Gastrocnemius medialis (tissue), 4 donors: ENCODE results near the gene VSX2.

Source experiments
- POLR2A ChIP-seq, 2 donors: fragments of 450-650 bp; IDR thresholded peaks; one replicate each; pipeline ENCODE4 v1.6.1; 2017; ENCODE audit warnings: antibody characterized with exemption in 2 of 2, mild to moderate bottlenecking in 2 of 2, moderate library complexity in 2 of 2
- TF ChIP-seq, protein P1 (sequence below), 5 experiments: fragments of 450-650 bp in 3 of 5; fragments of 200-600 bp in 2 of 5; sonication (generic) in 2 of 5; IDR thresholded peaks in 4 of 5; conservative IDR thresholded peaks in 1 of 5; 1 replicate in 4 of 5; 2 replicates in 1 of 5; pipeline ENCODE4 v1.5.1; 2016 to 2019; ENCODE audit warnings: antibody characterized with exemption in 5 of 5, mild to moderate bottlenecking in 3 of 5, moderate library complexity in 3 of 5

- TF ChIP-seq POLR2A (IDR thresholded peaks at IDR 0.05): no peak
- TF ChIP-seq, protein P1, sequence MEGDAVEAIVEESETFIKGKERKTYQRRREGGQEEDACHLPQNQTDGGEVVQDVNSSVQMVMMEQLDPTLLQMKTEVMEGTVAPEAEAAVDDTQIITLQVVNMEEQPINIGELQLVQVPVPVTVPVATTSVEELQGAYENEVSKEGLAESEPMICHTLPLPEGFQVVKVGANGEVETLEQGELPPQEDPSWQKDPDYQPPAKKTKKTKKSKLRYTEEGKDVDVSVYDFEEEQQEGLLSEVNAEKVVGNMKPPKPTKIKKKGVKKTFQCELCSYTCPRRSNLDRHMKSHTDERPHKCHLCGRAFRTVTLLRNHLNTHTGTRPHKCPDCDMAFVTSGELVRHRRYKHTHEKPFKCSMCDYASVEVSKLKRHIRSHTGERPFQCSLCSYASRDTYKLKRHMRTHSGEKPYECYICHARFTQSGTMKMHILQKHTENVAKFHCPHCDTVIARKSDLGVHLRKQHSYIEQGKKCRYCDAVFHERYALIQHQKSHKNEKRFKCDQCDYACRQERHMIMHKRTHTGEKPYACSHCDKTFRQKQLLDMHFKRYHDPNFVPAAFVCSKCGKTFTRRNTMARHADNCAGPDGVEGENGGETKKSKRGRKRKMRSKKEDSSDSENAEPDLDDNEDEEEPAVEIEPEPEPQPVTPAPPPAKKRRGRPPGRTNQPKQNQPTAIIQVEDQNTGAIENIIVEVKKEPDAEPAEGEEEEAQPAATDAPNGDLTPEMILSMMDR (IDR thresholded peaks at IDR 0.05 in 4 of 5, conservative IDR thresholded peaks at IDR 0.05 in 1 of 5): no peak
Observed at GRCh38 chr14:74207943-74208342, 31.3 kb upstream of the VSX2 start.
